Thyroid gland (tissue), 4 donors: ENCODE data around the gene SLC31A1. TPM values are rescaled to one million over a fixed set of nuclear protein-coding genes. Genes with fewer than 3 reads are reported as not detected.

ENCODE experiments used
- DNase-seq, 2 donors: peaks; one replicate each; pipeline ENCODE4 v3.0.0-alpha.2; 2019
- H3K27ac ChIP-seq, 3 donors: fragments of 200-600 bp; sonication (generic); 1 replicate in 2 of 3; 2 replicates in 1 of 3; pipeline ENCODE4 v1.5.1; 2016 to 2019; ENCODE audit warnings: mild to moderate bottlenecking in 1 of 3, moderate library complexity in 1 of 3
- H3K27me3 ChIP-seq: fragments of 200-600 bp; sonication (generic); one replicate; pipeline ENCODE4 v1.5.1; 2019
- H3K36me3 ChIP-seq, 2 donors: fragments of 200-600 bp; sonication (generic); one replicate each; pipeline ENCODE4 v1.5.1; 2016 to 2019
- H3K4me1 ChIP-seq, 2 donors: fragments of 200-600 bp; sonication (generic); one replicate each; pipeline ENCODE4 v1.5.1; 2017 to 2019
- H3K4me3 ChIP-seq, 3 donors: fragments of 200-600 bp; sonication (generic); replicated peaks in 1 of 3; 1 replicate in 2 of 3; 2 replicates in 1 of 3; pipeline ENCODE4 v1.5.1; 2016; ENCODE audit warnings: mild to moderate bottlenecking in 1 of 3
- H3K9me3 ChIP-seq: fragments of 200-600 bp; sonication (generic); one replicate; pipeline ENCODE4 v1.5.1; 2017
- CTCF ChIP-seq, 6 experiments: fragments of 200-600 bp in 3 of 6; fragments of 450-650 bp in 3 of 6; sonication (generic) in 3 of 6; IDR thresholded peaks; one replicate each; pipeline ENCODE4 v1.5.1; 2016 to 2019; ENCODE audit warnings: antibody characterized with exemption in 6 of 6, mild to moderate bottlenecking in 2 of 6, inconsistent platforms in 1 of 6, moderate library complexity in 1 of 6
- POLR2A ChIP-seq, 2 donors: fragments of 450-650 bp; IDR thresholded peaks; one replicate each; pipeline ENCODE4 v1.6.1; 2017; ENCODE audit warnings: antibody characterized with exemption in 2 of 2, mild to moderate bottlenecking in 2 of 2, moderate library complexity in 1 of 2
- WGBS, 2 donors: methylation state at CpG; one replicate each; pipeline ENCODE4 v1.1.5; 2017; 5-methylcytosine and 5-hydroxymethylcytosine counted together
- intact Hi-C: fragments of 100-400 bp; cut with DNase I; formaldehyde crosslinking; loops from one replicate; pipeline ENCODE4 v1.15.1; 2023
- total RNA-seq, 4 donors: library from RNA; depleted of rRNA; stranded (reverse); fragments of >200 nt; gene quantifications; one replicate each; pipeline ENCODE4 v1.2.3, GENCODE V29; 2016

SLC31A1 gene
- total RNA-seq, 4 donors from 2014 or later, result 12.0 to 21.6 (median 19.5) TPM

DNA sequence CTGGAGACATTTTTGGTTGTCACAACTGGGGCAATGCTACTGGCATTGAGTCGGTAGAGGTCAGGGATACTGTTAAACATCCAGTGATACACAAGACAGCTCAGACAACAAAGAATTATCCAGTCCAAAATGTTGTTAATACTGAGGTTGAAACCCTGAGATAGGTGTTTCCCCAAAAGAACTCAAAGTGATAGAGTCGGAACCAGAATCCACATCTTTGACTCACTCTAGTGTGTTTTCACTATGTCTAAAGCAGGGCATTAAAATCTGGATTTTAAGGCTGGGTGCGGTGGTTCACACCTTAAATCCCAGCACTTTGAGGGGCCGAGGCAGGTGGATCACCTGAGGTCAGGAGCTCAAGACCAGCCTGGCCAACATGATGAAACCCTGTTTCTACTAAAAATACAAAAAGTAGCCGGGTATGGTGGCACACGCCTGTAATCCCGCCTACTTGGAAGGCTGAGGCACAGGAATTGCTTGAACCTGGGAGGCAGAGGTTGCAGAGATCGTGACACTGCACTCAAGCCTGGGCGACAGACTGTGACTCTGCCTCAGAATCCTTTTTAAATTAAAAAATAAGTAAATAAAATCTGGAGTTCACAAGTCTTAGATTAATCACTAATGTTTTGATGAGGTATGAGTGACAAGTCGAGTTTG, 17.0 kb downstream of the SLC31A1 start:
- no peak for DNase-seq
- Histone ChIP-seq H3K4me3 (no peak overlapping the region), H3K4me1 (no peaks in the 10 kb centered on the region), H3K27me3 (no peaks in the 10 kb centered on the region), H3K36me3 (no peaks in the 10 kb centered on the region), H3K27ac (no peak overlapping the region), H3K9me3 (no peaks in the 10 kb centered on the region)
- 89 to 91% methylated on average over 10 of the region's 10 CpGs for WGBS, 2 donors
- TF ChIP-seq POLR2A (IDR thresholded peaks at IDR 0.05) (no peak), CTCF (IDR thresholded peaks at IDR 0.05) (no peak)
- intact Hi-C loops, result no loop called here

- Histone ChIP-seq H3K27ac (no peak overlapping the region), H3K27me3 (no peaks in the 10 kb centered on the region), H3K36me3 (no peaks in the 10 kb centered on the region), H3K9me3 (no peaks in the 10 kb centered on the region), H3K4me3 (no peak overlapping the region), H3K4me1 (no peaks in the 10 kb centered on the region)
- DNase-seq, result no peak
- WGBS, 2 donors, result 75 to 78% methylated on average over 4 of the region's 4 CpGs
- intact Hi-C loops, result no loop called here
- TF ChIP-seq POLR2A (IDR thresholded peaks at IDR 0.05), result no peak
- TF ChIP-seq CTCF (IDR thresholded peaks at IDR 0.05), result no peak
Observed at GRCh38 chr9:113238859-113239232, 17.5 kb downstream of the SLC31A1 start.

DNA sequence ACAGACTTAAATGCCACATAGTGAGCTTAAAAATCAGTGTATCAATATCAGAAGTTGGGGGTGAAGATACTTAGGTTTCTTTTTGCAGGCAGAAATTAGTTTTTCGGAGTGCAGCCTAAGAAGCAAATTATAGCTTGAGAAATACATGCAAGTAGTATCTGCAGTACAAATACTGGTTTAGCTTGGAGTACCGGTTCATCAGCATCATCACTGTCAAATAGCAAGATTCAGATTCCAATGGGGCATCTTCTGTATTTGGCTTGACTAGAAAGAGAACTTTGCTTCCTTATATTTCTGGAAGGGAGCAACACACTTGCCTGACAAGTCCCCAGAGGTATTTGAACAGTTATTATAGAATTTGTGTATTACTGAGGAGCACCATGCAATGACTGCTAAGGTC, 19.8 kb downstream of the SLC31A1 start:
- Histone ChIP-seq H3K36me3 (no peaks in the 10 kb centered on the region), H3K27me3 (no peaks in the 10 kb centered on the region), H3K27ac (no peak overlapping the region), H3K4me1 (no peaks in the 10 kb centered on the region), H3K4me3 (no peak overlapping the region), H3K9me3 (no peaks in the 10 kb centered on the region)
- WGBS, 2 donors, result 92 to 100% methylated on average over 2 of the region's 2 CpGs
- DNase-seq, result no peak
- TF ChIP-seq CTCF (IDR thresholded peaks at IDR 0.05) (no peak), POLR2A (IDR thresholded peaks at IDR 0.05) (no peak)
- intact Hi-C loops, result no loop called here

DNA sequence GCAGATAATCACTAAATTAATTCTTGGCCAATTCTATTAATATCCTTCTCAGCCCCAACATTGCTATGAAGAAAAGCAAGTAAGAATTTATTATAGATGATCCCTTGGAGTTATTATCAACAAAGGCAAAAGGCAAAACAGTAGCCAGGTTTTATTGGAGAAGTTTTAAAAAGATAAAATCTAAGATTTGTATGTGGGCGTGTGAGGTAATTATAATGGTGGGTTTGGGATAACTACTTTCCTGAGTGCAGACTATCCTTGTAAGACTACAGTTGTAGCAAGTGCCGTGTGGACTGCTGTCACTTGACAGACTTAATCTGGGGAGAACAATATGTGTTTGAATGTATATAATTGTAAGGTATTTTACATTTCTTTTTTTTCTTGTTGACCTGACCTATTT, 23.2 kb downstream of the SLC31A1 start:
- TF ChIP-seq CTCF (IDR thresholded peaks at IDR 0.05) (no peak), POLR2A (IDR thresholded peaks at IDR 0.05) (no peak)
- Histone ChIP-seq H3K36me3 (no peaks in the 10 kb centered on the region), H3K27ac (no peak overlapping the region), H3K9me3 (no peaks in the 10 kb centered on the region), H3K4me1 (no peaks in the 10 kb centered on the region), H3K4me3 (no peak overlapping the region), H3K27me3 (no peaks in the 10 kb centered on the region)
- no peak for DNase-seq
- 96 to 99% methylated on average over 2 of the region's 2 CpGs for WGBS, 2 donors
- intact Hi-C loops, result no loop called here

DNA sequence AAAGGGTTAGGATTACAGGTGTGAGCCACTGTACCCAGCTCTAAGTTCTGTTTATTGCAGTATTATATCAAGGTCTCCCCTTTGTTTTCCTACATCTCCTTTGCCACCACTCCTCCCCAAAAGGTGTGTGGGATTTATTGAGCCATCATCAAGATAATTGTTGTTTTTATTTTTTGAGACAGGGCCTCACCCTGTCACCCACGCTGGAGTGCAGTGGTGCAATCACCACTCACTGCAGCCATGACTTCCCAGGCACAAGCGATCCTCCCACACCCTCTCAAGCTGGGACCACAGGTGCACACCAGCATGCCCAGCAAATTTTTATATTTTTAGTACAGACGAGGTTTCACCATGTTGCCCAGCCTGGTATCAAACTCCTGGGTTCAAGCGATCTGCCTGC, 24.6 kb downstream of the SLC31A1 start:
- intact Hi-C loops, result no loop called here
- WGBS, 2 donors, result 92 to 93% methylated on average over 4 of the region's 4 CpGs

More for the DNA sequence above, 24.6 kb downstream of the SLC31A1 start:
- no peaks in the 10 kb centered on the region for H3K9me3 ChIP-seq
- H3K36me3 ChIP-seq, result no peaks in the 10 kb centered on the region
- H3K4me3 ChIP-seq, result no peak overlapping the region
- TF ChIP-seq CTCF (IDR thresholded peaks at IDR 0.05) (no peak), POLR2A (IDR thresholded peaks at IDR 0.05) (no peak)
- DNase-seq, result no peak
- no peaks in the 10 kb centered on the region for H3K27me3 ChIP-seq
- H3K4me1 ChIP-seq, result no peaks in the 10 kb centered on the region
- H3K27ac ChIP-seq, result no peak overlapping the region
